HG03378 (cell line): Measurements from ENCODE around the gene SLC8A1.

Experiments
- ATAC-seq: cut with Tn5 transposase; IDR thresholded peaks from one replicate; pipeline ENCODE4 v1.9.1; 2021; ENCODE audit warnings: mild to moderate bottlenecking, moderate library complexity; ENCODE audit not compliant: unreplicated experiment

Gene SLC8A1

DNA sequence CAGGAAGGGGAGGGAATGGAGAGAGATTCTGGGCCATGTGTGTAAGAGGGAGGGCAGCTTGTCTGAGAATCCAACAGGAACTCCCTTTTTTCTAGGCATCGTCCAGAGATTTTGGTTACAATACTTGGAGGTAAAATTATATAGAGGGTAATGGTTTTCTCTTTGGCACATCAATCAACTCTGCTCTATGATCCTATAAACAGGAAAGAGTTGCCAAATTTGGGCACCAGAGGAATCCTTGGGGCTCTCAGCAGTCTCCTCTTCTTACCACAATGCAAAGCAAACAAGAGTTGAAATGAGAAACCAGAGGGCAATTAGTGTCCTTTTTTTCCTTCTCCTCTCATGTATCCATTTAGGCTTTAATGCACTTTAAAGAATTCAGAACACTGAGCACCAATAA, 243.4 kb downstream of the SLC8A1 start:
- ATAC-seq, result no peak

DNA sequence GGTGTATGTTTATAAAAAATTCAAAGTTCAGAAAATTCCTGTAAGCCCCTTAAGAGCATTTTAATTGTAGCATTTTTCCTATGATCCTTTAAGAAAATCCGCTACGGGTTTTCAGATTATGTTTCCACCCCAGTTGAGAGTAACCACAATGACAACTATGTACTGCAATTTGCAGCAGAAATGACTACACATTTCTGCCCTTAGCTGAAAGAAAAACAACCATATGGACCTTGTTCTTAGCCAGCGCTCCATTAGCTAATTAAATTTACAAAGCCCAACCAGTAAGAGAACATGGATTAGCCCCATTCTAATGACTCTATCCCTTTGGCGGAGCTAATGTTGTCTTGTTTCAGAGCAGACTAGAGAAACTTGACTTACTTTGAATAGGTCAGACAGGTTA, 247.6 kb downstream of the SLC8A1 start:
- ATAC-seq, result no peak

DNA sequence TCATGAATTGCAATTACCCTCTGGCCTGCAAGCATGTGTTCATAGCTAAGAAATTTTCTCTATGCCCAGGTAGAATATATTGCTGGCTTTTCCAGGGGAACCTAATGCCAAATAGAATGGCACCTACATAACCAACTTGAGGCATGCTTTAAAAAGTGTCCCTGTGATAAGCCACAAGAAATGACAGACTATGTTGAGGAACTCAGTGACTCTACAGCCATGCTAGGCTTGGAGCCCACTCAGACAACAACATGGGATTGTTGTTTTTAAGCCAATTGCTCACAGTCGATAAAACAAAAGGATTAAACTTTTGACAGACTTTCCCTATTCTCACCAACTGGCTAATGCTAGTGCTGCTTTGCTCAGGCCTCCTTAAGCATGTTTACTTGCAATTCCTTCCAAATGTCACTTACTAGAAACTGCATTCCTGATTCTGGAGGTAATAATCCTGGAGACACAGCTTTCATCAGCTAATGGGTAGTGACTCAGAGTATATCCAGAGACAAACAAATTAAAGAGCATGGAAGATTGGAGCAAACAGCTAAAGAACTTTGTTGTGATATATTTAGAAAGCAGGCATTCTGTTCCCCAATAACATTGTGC, 249.0 kb downstream of the SLC8A1 start:
- ATAC-seq, result no peak

DNA sequence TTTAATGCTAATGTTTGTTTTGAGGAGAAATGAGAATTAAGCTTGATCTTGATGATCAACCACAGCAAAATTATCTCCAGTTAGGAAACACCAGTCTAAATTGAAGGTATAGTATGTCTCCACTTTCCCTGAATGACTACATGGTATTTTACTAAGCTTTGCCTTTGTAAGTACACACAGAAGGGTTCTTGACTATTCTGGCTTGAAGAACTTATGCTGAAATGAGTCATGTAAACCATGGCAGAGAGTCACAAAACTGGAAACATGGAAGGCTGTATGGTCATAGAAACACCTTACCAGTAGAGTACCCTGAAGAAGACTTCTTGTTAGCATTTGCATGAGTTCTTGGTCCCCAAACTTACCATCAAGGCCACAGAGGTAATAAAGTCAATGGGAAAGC, 250.5 kb downstream of the SLC8A1 start:
- no peak for ATAC-seq

DNA sequence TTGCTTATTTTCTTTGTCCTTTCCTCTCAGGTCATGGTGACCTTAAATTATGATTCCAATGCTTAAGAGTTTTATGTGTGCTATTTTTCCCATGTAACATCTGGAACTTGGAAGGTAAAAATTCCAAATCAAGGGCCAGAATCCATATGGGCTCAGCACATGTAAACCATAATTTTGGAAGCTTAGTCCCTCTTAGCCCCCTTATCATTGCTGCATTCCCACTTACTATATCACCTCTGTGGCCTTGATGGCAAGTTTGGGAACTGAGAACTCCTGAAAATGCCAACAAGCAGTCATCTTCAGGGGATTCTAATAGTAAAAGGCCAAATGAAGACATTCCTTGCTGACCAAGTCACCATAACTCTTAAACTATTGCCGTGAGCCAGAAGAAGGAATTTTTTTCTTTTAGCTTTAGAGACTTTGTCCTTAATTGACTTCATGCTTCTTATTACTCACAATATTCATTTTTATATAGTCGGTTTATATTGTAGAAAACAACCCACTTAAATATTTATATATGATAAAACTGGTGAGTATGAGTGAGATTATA, 251.4 kb downstream of the SLC8A1 start:
- no peak for ATAC-seq

DNA sequence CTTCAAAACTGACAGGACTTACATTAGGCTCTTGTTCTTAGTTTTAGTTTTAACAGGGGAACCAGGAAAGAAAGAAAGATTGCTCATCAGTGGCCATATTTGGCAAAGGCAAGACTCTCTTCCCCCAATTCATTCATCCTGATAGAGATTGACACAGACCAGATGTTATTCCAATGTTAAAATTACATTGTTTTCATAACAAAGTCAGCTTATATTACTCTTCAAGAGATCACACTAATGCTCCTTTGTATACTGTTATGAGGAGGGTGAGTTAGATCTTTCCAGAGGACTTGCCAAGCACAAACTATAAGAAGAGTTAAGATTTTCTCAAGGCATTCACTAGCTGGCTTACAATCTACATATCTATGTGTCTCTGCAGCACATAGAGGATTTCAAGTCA, 252.1 kb downstream of the SLC8A1 start:
- no peak for ATAC-seq

DNA sequence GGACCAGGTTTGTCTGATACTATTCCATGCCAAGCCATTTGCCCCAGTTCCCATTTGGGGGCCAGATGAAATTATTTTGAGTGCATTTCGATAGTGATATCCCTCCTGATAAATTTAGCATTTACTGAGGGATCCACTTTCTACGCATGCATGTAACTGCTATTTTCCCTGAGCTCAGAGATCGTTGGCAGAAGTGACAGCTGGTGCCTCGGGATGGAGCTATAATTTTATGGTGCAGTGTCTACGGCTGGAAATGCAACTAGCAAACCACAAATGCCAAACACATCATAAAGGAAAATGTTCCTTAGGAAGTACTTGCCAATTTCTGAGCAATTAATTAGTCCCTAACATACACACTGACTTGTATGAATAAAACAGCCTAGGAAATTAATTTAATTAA, 254.8 kb downstream of the SLC8A1 start:
- ATAC-seq, result no peak

DNA sequence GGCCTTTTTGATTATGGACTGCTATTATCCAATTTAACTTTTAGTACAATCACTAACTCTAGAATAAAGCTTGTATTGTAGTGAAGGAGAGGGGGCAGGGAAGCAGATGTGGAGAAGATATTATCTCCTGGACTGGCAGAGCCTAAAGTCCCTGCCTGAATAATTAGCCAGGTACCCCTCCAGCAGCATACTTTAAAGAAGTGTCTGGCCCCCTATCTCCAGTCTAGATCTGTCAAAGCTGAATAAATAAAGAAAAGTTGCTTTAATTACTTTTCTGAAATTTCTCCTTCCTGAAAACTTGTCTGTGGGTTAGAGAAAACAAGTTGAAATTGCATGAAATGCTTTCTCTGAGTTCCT, 258.2 kb downstream of the SLC8A1 start:
- ATAC-seq, result no peak

DNA sequence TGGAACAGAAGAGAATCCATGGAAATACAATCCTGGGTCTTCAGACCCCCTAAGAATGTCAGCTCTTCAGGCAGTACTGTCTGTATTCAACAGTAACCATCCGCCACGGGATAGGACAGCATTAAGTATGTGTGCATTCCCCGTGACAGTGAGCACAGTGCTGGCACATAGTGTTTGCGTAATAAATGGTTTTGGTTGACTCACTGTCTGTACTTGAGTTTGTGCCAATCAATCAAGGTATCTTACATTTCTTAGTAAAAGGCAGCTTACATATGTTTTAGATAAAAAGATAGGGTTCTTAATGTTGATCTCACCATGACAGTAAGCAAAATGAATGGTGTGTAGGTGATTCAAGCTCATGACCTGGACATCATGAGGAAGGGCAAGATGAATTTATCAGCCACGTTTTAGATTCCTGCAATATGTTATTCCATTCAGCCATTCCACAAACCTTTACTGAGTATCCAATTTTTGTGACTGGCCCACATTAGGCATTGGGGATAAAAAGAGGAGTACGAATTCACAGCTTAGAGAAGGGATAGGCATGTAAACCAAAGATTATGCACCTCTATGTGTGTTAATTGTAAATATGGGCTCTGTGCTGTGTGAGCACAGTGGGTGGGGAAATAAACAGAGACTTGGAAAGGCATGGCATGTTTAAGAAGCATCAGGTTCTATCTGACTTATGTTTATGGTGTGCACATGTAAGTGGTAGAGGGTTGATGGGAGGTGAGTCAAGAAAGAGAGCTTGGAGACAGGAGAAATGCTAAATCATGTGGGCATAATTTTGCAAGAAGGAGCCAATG, 258.8 kb downstream of the SLC8A1 start:
- no peak for ATAC-seq

DNA sequence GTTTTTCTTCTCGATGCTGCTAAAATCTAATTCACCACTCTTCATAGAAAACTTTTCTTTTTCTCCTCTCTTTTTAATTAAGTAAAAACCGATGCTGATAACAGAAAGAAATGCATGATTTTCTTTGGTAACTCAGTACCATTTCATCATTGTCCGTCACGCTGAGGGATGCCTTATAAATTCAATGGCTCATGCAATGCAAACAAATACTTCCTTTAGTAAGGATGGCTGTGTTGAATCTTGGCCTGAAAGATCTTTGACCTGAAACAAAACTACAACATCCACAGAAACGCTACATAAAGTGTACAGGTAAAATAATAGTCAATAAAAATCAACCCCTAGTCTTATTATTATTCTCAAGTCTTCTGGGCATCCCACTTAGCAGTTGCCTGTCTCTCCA, 261.4 kb downstream of the SLC8A1 start:
- ATAC-seq, result no peak

DNA sequence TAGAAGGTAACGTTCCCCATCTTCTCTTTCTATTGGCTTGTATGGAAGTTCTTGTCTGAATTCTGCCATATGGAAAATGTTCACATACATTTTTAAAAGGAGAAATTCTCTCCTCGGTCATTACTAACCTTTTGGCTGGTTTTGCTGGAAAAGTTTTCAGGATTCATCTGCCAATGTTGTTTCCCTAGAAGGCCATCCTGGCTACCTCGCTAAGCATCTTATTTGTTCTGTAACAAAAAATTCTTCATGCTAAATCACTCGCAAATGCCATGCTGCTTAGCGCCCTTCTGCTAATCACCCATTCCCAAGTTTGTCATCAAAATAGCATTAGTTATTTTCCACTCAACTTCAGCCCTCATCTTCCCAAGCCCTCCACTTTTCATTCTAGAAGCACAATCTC, 262.0 kb downstream of the SLC8A1 start:
- ATAC-seq, result no peak

DNA sequence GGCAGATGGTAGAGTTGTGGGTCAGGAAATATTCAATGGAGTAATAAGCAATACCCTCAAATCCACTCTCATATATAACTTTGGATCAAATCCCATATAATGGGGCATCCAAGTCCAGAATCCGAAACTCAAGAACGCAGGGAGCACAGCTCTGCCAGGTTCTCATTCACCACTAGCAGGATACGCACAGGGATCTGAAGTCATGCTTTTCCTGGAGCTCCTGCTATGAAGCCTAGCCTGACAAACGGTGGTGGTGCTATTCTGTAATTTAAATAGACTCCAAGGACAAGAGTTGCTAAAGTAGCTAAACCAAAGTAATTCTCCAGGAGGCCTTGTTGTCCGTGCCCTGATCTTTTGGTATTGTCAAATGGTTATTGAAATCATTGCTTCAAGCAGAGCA, 264.8 kb downstream of the SLC8A1 start:
- no peak for ATAC-seq

DNA sequence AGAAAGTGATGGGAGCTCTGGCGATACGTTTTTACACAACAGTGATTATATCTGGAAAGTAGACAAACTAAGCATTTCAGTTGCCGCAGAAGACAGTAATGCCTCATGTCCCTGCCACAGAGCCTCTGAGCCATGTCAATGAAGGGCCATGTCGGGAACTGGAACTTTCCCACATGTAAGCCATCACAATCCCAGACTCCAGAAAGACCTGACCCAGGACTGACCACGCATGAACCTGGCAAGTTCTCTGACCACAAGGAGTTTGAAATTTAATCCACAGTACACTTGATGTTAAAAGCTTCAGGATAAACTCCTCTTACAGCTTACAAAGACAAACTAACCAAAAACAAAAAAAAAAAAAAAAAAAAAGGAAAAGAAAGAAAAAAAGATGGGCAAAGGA, 267.3 kb downstream of the SLC8A1 start:
- ATAC-seq, result no peak

DNA sequence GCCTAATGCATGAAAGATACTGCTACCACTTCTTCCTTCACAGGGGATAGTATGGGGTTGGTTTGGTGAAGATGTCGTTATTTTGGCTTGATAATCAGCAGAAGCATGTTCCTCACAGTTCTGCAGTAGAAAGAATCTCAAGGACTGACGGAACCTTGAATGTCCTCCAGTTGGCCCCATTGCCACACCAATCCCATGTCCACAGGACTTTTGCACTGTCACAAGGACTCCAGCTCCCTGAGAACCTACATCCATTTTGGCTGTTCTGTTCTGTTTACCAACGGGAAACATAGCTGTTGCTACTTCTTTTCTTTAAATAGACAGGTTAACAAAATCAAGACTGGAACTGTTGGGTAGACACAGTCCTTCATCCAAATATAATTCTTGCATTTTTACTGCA, 270.0 kb downstream of the SLC8A1 start:
- no peak for ATAC-seq

DNA sequence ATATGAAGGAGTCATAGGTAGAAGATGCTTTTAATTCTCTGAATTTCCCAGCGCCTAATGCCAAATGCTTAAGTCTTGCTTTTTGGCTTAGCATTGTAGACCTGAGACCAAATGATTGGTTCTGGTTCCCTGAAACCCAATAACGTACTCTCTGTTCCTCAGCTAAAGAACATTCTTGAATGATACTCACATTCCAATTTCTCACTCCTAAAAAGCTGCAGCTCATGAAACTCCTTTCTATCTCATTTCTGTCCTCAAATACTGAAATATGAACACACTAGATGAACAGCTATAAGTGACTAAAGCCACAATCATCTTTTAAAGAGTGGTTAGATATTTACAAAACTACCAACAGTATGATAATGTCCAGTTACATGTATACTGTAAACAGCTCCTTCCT, 272.1 kb downstream of the SLC8A1 start:
- no peak for ATAC-seq

DNA sequence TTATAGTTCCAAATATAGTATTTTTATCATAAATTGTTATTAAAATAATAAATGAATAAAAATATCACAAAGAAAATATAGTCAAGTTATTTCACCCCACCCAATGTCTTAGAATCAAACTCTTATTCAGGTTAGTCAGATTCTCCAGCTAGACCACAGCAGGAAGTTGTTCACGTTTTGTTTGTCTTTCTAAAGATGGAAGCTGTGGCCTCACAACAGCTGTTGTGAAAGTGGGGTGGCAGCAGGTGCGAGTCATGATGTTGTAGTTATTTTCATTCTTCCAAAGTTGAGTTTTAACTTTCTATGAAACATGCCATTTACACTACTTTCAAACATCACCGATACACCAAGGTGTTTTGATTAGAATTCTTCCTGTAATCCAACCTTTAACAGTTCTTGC, 272.9 kb downstream of the SLC8A1 start:
- peak; percentile 85 for ATAC-seq

DNA sequence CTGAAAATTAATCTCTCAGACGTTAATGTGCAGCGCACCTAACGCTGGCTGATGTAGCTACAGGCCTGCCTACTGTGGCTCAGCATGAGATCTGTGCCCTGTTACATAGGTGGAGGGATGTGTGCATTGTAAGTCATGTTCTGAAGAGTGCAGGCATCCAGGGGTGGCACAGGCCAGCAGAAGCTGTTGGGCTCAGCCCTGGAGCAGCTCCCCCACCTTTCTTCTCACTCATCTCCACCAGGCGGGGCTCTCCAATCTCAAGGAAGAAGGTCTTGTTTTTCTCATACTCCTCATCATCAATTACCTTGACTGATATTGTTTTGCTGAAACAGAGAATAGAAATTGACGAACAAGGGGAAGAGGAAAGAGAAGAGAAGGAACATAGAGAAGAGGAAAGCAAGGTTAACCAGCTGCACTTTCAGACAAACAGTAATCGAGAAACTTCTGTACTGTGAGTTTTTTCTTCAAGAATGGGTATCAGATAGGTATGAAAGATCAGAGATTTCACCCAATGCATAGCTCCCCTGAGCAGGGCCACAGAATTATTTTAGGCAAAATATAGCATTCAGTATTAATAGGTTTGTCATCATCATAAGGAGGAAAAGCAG, 273.6 kb downstream of the SLC8A1 start:
- no peak for ATAC-seq

DNA sequence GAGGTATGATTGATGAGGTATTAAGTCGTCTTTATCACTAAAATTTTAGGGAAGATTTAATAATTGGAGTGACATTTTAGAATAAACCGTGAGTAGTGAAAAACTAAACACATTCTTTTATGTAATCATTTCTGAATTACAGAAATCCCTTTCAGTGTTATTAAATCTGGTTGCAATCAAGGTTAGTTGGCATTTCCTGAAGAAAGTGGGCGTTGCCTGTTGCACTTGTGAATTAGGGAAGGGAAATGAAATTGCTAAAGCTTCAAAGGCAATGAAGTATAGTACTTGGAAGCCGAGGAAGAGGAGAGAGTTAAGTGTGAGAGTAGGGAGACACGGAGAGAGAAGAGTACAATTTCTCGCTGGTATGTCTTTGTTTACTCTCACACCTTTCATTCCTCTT, 274.5 kb downstream of the SLC8A1 start:
- no peak for ATAC-seq

DNA sequence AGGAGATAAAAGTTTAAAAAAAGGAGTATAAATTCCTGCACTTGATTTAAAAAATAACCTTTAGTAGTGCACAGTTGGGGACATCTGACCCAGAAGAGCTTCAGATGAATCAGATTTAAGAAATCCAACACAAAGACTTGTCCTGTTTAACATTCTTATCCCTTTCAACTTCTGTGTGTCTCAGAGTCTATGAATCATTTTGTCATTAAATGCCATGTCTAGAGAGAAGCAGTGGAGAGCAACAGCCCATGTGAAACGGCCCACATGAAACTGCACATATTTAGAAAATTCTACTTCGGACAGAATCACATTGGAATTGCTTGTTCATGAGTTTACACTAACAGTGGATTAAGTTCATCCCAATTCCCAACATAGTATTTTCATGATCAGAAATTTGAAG, 278.6 kb downstream of the SLC8A1 start:
- ATAC-seq, result no peak

DNA sequence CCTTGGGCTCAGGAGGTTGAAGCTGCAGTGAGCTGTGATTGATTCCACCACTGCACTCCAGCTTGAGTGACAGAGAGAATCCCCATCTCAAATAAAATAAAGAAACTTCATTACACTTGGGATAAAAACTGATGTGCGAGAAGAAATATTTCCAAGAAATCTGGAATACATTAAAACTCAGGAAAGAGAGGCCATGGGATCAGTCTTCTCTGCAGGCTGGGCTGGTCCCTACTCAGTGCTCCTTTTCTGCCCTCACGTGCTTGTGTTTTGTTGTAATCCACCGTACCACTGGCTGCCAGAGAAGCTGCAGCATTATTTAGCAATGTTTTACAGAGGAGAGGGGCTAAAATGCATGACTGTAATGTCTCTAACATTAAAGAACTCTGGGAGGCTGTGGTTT, 282.0 kb downstream of the SLC8A1 start:
- ATAC-seq, result no peak

DNA sequence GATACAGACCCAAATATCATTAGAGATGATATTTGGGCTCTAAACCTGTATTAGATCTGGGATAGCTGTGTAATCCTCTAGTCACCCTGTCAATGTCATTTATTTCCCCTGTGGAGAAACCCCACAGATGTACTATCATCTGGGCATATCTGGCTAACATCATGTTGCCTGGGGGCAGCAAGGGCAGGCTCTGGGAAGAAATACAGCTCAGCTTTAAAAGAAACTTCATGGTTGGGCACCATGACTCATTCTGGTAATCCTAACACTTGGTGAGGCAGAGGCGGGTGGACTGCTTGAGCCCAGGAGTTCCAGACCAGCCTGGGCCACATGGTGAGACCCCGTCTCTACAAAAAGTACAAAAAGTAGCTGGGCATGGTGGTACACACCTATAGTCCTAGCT, 282.5 kb downstream of the SLC8A1 start:
- no peak for ATAC-seq

DNA sequence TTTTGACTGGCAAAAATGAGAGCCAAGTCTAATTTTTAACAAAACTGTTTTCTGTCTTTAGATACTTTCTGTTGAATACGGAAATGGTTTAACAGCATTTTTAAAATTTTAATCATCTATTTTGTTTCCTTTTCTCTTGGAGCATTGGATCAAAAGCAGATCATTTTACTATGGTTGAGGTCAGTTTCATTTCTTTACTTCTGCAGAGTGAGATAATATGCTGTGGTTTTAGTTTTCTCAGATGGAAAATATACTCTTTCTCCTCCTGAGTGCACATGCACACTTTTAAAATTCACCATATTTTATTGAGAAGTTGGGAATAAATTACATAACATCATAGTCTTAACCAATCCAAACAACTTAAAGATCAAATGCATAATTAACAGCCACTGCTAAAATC, 283.3 kb downstream of the SLC8A1 start:
- ATAC-seq, result no peak
